ENCODE data around the gene COL2A1. TPM values are rescaled to one million over a fixed set of nuclear protein-coding genes. Genes with fewer than 3 reads are reported as not detected.
A peak's percentile ranks its signal among the peaks of the same experiment; 100 is the strongest.

The COL2A1 gene
- polyA plus RNA-seq, 6 donors from 2014 or later: not detected

GRCh38 chr12:47988073-47989022 lies 15.9 kb downstream of the COL2A1 start:
- H3K9me3 Mint-ChIP-seq: no peaks in the 10 kb centered on the region
- no peak for DNase-seq
- H3K4me1 Mint-ChIP-seq: peaks cover 30 to 62% (median 32%) of the 10 kb centered on the region in 3 donors
- H3K27ac Mint-ChIP-seq: peak overlapping the region in 3 of 6 donors; percentile 80 to 86 (median 81)
- H3K4me3 Mint-ChIP-seq: peak overlapping the region in 2 of 8 donors; percentile 36 to 66
- ATAC-seq (ENCODE audit: low read depth in 2 of 2): no peak
- H3K36me3 Mint-ChIP-seq: no peaks in the 10 kb centered on the region
- peaks cover 6 to 34% (median 15%) of the 10 kb centered on the region in 3 donors for H3K27me3 Mint-ChIP-seq

GRCh38 chr12:47987411-47988072 lies 16.7 kb downstream of the COL2A1 start:
- Mint-ChIP-seq H3K27ac (peak overlapping the region in 1 of 6 donors; percentile 86), H3K27me3 (peaks cover 11 to 41% (median 13%) of the 10 kb centered on the region in 3 donors), H3K4me1 (peaks cover 30 to 62% (median 32%) of the 10 kb centered on the region in 3 donors), H3K4me3 (no peak overlapping the region), H3K36me3 (no peaks in the 10 kb centered on the region), H3K9me3 (no peaks in the 10 kb centered on the region)
- ATAC-seq (ENCODE audit: low read depth in 2 of 2) (no peak), DNase-seq (no peak)

- Mint-ChIP-seq H3K27ac (peak overlapping the region in 1 of 6 donors; percentile 39), H3K27me3 (peaks cover 13 to 48% (median 15%) of the 10 kb centered on the region in 3 donors), H3K9me3 (no peaks in the 10 kb centered on the region), H3K4me1 (peaks cover 30 to 57% (median 32%) of the 10 kb centered on the region in 3 donors), H3K4me3 (peak overlapping the region in 1 of 8 donors; percentile 42), H3K36me3 (no peaks in the 10 kb centered on the region)
- DNase-seq: no peak
- ATAC-seq (ENCODE audit: low read depth in 2 of 2): no peak
These were observed 17.4 kb downstream of the COL2A1 start for GRCh38 chr12:47986832-47987231.

- Mint-ChIP-seq H3K36me3 (no peaks in the 10 kb centered on the region), H3K27ac (no peak overlapping the region), H3K4me3 (no peak overlapping the region), H3K9me3 (no peaks in the 10 kb centered on the region), H3K27me3 (peaks cover 13 to 48% (median 15%) of the 10 kb centered on the region in 3 donors), H3K4me1 (peaks cover 30 to 51% (median 30%) of the 10 kb centered on the region in 3 donors)
- ATAC-seq (ENCODE audit: low read depth in 2 of 2): no peak
- DNase-seq: no peak
These were observed 18.0 kb downstream of the COL2A1 start for GRCh38 chr12:47986291-47986660.

- Mint-ChIP-seq H3K27me3 (peaks cover 13 to 50% (median 15%) of the 10 kb centered on the region in 3 donors), H3K36me3 (no peaks in the 10 kb centered on the region), H3K27ac (no peak overlapping the region), H3K4me3 (no peak overlapping the region), H3K4me1 (peaks cover 25 to 46% (median 29%) of the 10 kb centered on the region in 3 donors), H3K9me3 (no peaks in the 10 kb centered on the region)
- DNase-seq (no peak), ATAC-seq (ENCODE audit: low read depth in 2 of 2) (no peak)
These were observed 18.5 kb downstream of the COL2A1 start for GRCh38 chr12:47985596-47986290.

- no peaks in the 10 kb centered on the region for H3K9me3 Mint-ChIP-seq
- H3K27ac Mint-ChIP-seq: no peak overlapping the region
- ATAC-seq (ENCODE audit: low read depth in 2 of 2) (no peak), DNase-seq (no peak)
- no peak overlapping the region for H3K4me3 Mint-ChIP-seq
- no peaks in the 10 kb centered on the region for H3K36me3 Mint-ChIP-seq
- H3K27me3 Mint-ChIP-seq: peaks cover 7 to 56% (median 15%) of the 10 kb centered on the region in 3 donors
- peaks cover 11 to 32% (median 15%) of the 10 kb centered on the region in 3 donors for H3K4me1 Mint-ChIP-seq
These were observed 19.9 kb downstream of the COL2A1 start for GRCh38 chr12:47984331-47984801.

GRCh38 chr12:47983541-47984115 lies 20.6 kb downstream of the COL2A1 start:
- no peak for DNase-seq
- ATAC-seq (ENCODE audit: low read depth in 2 of 2): no peak
- Mint-ChIP-seq H3K4me3 (no peak overlapping the region), H3K27me3 (peaks cover 7 to 64% (median 22%) of the 10 kb centered on the region in 3 donors), H3K9me3 (no peaks in the 10 kb centered on the region), H3K4me1 (peaks cover 5 to 30% (median 15%) of the 10 kb centered on the region in 3 donors), H3K27ac (peak overlapping the region in 1 of 6 donors; percentile 59), H3K36me3 (no peaks in the 10 kb centered on the region)

GRCh38 chr12:47982770-47983169 lies 21.5 kb downstream of the COL2A1 start:
- Mint-ChIP-seq H3K4me3 (peak overlapping the region in 1 of 8 donors; percentile 12), H3K27me3 (peaks cover 7 to 67% (median 23%) of the 10 kb centered on the region in 3 donors), H3K4me1 (peaks cover 1 to 22% (median 10%) of the 10 kb centered on the region in 3 donors), H3K36me3 (no peaks in the 10 kb centered on the region), H3K9me3 (no peaks in the 10 kb centered on the region), H3K27ac (peak overlapping the region in 1 of 6 donors; percentile 20)
- no peak for DNase-seq
- ATAC-seq (ENCODE audit: low read depth in 2 of 2): no peak

- peaks cover 2 to 17% (median 6%) of the 10 kb centered on the region in 3 donors for H3K4me1 Mint-ChIP-seq
- H3K4me3 Mint-ChIP-seq: no peak overlapping the region
- no peak for ATAC-seq (ENCODE audit: low read depth in 2 of 2)
- H3K9me3 Mint-ChIP-seq: no peaks in the 10 kb centered on the region
- DNase-seq: no peak
- no peak overlapping the region for H3K27ac Mint-ChIP-seq
- peaks cover 7 to 71% (median 23%) of the 10 kb centered on the region in 3 donors for H3K27me3 Mint-ChIP-seq
- no peaks in the 10 kb centered on the region for H3K36me3 Mint-ChIP-seq
These were observed 22.0 kb downstream of the COL2A1 start for GRCh38 chr12:47982311-47982710.

GRCh38 chr12:47981496-47982260 lies 22.6 kb downstream of the COL2A1 start:
- Mint-ChIP-seq H3K4me1 (peaks cover 3 to 11% (median 5%) of the 10 kb centered on the region in 3 donors), H3K27me3 (peaks cover 7 to 67% (median 23%) of the 10 kb centered on the region in 3 donors), H3K27ac (no peak overlapping the region), H3K9me3 (no peaks in the 10 kb centered on the region), H3K36me3 (no peaks in the 10 kb centered on the region), H3K4me3 (no peak overlapping the region)
- ATAC-seq (ENCODE audit: low read depth in 2 of 2): no peak
- no peak for DNase-seq

- peaks cover 3 to 6% (median 5%) of the 10 kb centered on the region in 3 donors for H3K4me1 Mint-ChIP-seq
- ATAC-seq (ENCODE audit: low read depth in 2 of 2) (no peak), DNase-seq (no peak)
- H3K27ac Mint-ChIP-seq: no peak overlapping the region
- H3K9me3 Mint-ChIP-seq: no peaks in the 10 kb centered on the region
- H3K4me3 Mint-ChIP-seq: no peak overlapping the region
- peaks cover 7 to 60% (median 23%) of the 10 kb centered on the region in 3 donors for H3K27me3 Mint-ChIP-seq
- H3K36me3 Mint-ChIP-seq: no peaks in the 10 kb centered on the region
These were observed 23.3 kb downstream of the COL2A1 start for GRCh38 chr12:47980779-47981495.

GRCh38 chr12:47980197-47980596 lies 24.1 kb downstream of the COL2A1 start:
- H3K9me3 Mint-ChIP-seq: no peaks in the 10 kb centered on the region
- H3K4me1 Mint-ChIP-seq: peaks cover 3 to 6% (median 5%) of the 10 kb centered on the region in 3 donors
- H3K36me3 Mint-ChIP-seq: no peaks in the 10 kb centered on the region
- DNase-seq (no peak), ATAC-seq (ENCODE audit: low read depth in 2 of 2) (no peak)
- H3K27ac Mint-ChIP-seq: no peak overlapping the region
- peaks cover 7 to 57% (median 23%) of the 10 kb centered on the region in 3 donors for H3K27me3 Mint-ChIP-seq
- no peak overlapping the region for H3K4me3 Mint-ChIP-seq
